Karpas-422 (cell line): Measurements from ENCODE around the gene FOXP4. TPM values are rescaled to one million over a fixed set of nuclear protein-coding genes. Genes with fewer than 3 reads are reported as not detected.
A peak's percentile ranks its signal among the peaks of the same experiment; 100 is the strongest.

Source experiments
- DNase-seq: peaks from one replicate; pipeline ENCODE4 v3.0.0-alpha.2; 2015
- H2AFZ ChIP-seq: fragments of 200-600 bp; sonication (generic); 2 replicates; pipeline ENCODE4 v1.6.1; 2014; ENCODE audit warnings: antibody characterized with exemption, low read length, mixed read lengths
- H3K27ac ChIP-seq: fragments of 200-600 bp; sonication (generic); 2 replicates; pipeline ENCODE4 v1.5.1; 2014; ENCODE audit warnings: mild to moderate bottlenecking, low read length, moderate library complexity
- H3K27me3 ChIP-seq: fragments of 200-600 bp; sonication (generic); 2 replicates; pipeline ENCODE4 v1.6.1; 2014; ENCODE audit warnings: low read length, mixed read lengths
- H3K36me3 ChIP-seq: fragments of 200-600 bp; sonication (generic); 2 replicates; pipeline ENCODE4 v1.6.1; 2014; ENCODE audit warnings: low read length, mixed read lengths; ENCODE audit not compliant: insufficient read depth
- H3K4me1 ChIP-seq: fragments of 200-600 bp; sonication (generic); 2 replicates; pipeline ENCODE4 v1.6.1; 2014; ENCODE audit warnings: mild to moderate bottlenecking, low read length, mixed read lengths
- H3K4me2 ChIP-seq: fragments of 200-600 bp; sonication (generic); 2 replicates; pipeline ENCODE4 v1.6.1; 2014; ENCODE audit warnings: low read length, low read depth, mild to moderate bottlenecking; ENCODE audit not compliant: poor library complexity, severe bottlenecking
- H3K4me3 ChIP-seq: fragments of 200-600 bp; sonication (generic); 2 replicates; pipeline ENCODE4 v1.5.1; 2014; ENCODE audit warnings: mild to moderate bottlenecking, antibody characterized with exemption, low read length, mixed read lengths
- H3K79me2 ChIP-seq: fragments of 200-600 bp; sonication (generic); 2 replicates; pipeline ENCODE4 v1.6.1; 2014; ENCODE audit warnings: mild to moderate bottlenecking, low read length, mixed read lengths
- H3K9ac ChIP-seq: fragments of 200-600 bp; sonication (generic); 2 replicates; pipeline ENCODE4 v1.6.0; 2014; ENCODE audit warnings: low read length
- H3K9me2 ChIP-seq: fragments of 200-600 bp; sonication (generic), shearing (Covaris generic); replicated peaks from 2 replicates; pipeline ENCODE4 v1.6.0; 2014; ENCODE audit warnings: mild to moderate bottlenecking, low read length, moderate library complexity; ENCODE audit not compliant: insufficient read depth
- H3K9me3 ChIP-seq: fragments of 300-700, 200-600 bp; sonication (generic); 2 replicates; pipeline ENCODE4 v1.6.1; 2014; ENCODE audit warnings: low read length, mixed read lengths
- H4K20me1 ChIP-seq: fragments of 200-600 bp; sonication (generic); 2 replicates; pipeline ENCODE4 v1.6.1; 2014; ENCODE audit warnings: mild to moderate bottlenecking, antibody characterized with exemption, low read length, low read depth; ENCODE audit not compliant: insufficient read depth
- total RNA-seq: library from RNA; depleted of rRNA; stranded (reverse); fragments of >200 nt; shearing (Covaris generic); gene quantifications from 2 replicates; pipeline ENCODE4 v1.2.3, GENCODE V29; 2014; ENCODE audit warnings: low replicate concordance

FOXP4 gene
- total RNA-seq, 1 experiment from 2014 or later, result 5.0 TPM

GRCh38 chr6:41576667-41577066 is 30.5 kb downstream of the FOXP4 start:
- Histone ChIP-seq H3K9me3 (no peaks in the 10 kb centered on the region), H3K9me2 (no peaks in the 10 kb centered on the region), H4K20me1 (no peaks in the 10 kb centered on the region), H3K79me2 (no peaks in the 10 kb centered on the region), H3K9ac (peak overlapping the region; percentile 22), H3K4me3 (no peak overlapping the region), H3K36me3 (no peaks in the 10 kb centered on the region), H3K27me3 (no peaks in the 10 kb centered on the region), H3K27ac (peak overlapping the region; percentile 27; the same call in 1 of the 2 replicates), H3K4me1 (peaks cover 55% of the 10 kb centered on the region), H3K4me2 (peak overlapping the region; percentile 19), H2AFZ (no peak overlapping the region)
- no peak for DNase-seq

GRCh38 chr6:41577356-41578216 is 31.4 kb downstream of the FOXP4 start:
- Histone ChIP-seq H3K36me3 (no peaks in the 10 kb centered on the region), H3K79me2 (no peaks in the 10 kb centered on the region), H2AFZ (no peak overlapping the region), H4K20me1 (no peaks in the 10 kb centered on the region), H3K27me3 (no peaks in the 10 kb centered on the region), H3K9me2 (no peaks in the 10 kb centered on the region), H3K4me3 (no peak overlapping the region), H3K9me3 (no peaks in the 10 kb centered on the region), H3K4me2 (peak overlapping the region; percentile 46), H3K9ac (peak overlapping the region; percentile 49), H3K27ac (peak overlapping the region; percentile 57), H3K4me1 (peaks cover 53% of the 10 kb centered on the region)
- DNase-seq, result peak; percentile 73

- no peaks in the 10 kb centered on the region for H3K79me2 ChIP-seq
- no peak overlapping the region for H3K4me3 ChIP-seq
- no peak overlapping the region for H2AFZ ChIP-seq
- peak overlapping the region; percentile 57 for H3K27ac ChIP-seq
- no peaks in the 10 kb centered on the region for H3K27me3 ChIP-seq
- no peak for DNase-seq
- H4K20me1 ChIP-seq, result no peaks in the 10 kb centered on the region
- H3K9ac ChIP-seq, result peak overlapping the region; percentile 49; the same call in 1 of the 2 replicates
- H3K4me1 ChIP-seq, result peaks cover 51% of the 10 kb centered on the region
- H3K9me2 ChIP-seq, result no peaks in the 10 kb centered on the region
- H3K4me2 ChIP-seq, result peak overlapping the region; percentile 46
- H3K36me3 ChIP-seq, result no peaks in the 10 kb centered on the region
- no peaks in the 10 kb centered on the region for H3K9me3 ChIP-seq
Observed at GRCh38 chr6:41578217-41579087, 32.3 kb downstream of the FOXP4 start.

- Histone ChIP-seq H3K4me3 (no peak overlapping the region), H3K27ac (peak overlapping the region; percentile 22; the same call in 1 of the 2 replicates), H3K9ac (no peak overlapping the region), H3K27me3 (no peaks in the 10 kb centered on the region), H3K79me2 (no peaks in the 10 kb centered on the region), H3K9me2 (no peaks in the 10 kb centered on the region), H3K9me3 (no peaks in the 10 kb centered on the region), H3K36me3 (no peaks in the 10 kb centered on the region), H4K20me1 (no peaks in the 10 kb centered on the region), H3K4me1 (peaks cover 44% of the 10 kb centered on the region), H3K4me2 (no peak overlapping the region), H2AFZ (no peak overlapping the region)
- DNase-seq, result no peak
Observed at GRCh38 chr6:41579088-41579610, 33.0 kb downstream of the FOXP4 start.

GRCh38 chr6:41580690-41581089 is 34.5 kb downstream of the FOXP4 start:
- Histone ChIP-seq H3K36me3 (no peaks in the 10 kb centered on the region), H3K27ac (no peak overlapping the region), H4K20me1 (no peaks in the 10 kb centered on the region), H2AFZ (no peak overlapping the region), H3K9ac (no peak overlapping the region), H3K9me3 (no peaks in the 10 kb centered on the region), H3K4me1 (peaks cover 40% of the 10 kb centered on the region), H3K27me3 (no peaks in the 10 kb centered on the region), H3K4me3 (no peak overlapping the region), H3K4me2 (no peak overlapping the region), H3K9me2 (no peaks in the 10 kb centered on the region), H3K79me2 (no peaks in the 10 kb centered on the region)
- DNase-seq, result no peak

- Histone ChIP-seq H3K27me3 (no peaks in the 10 kb centered on the region), H3K4me2 (no peak overlapping the region), H3K9ac (no peak overlapping the region), H3K4me3 (no peak overlapping the region), H4K20me1 (no peaks in the 10 kb centered on the region), H3K36me3 (no peaks in the 10 kb centered on the region), H3K9me2 (no peaks in the 10 kb centered on the region), H2AFZ (no peak overlapping the region), H3K4me1 (peaks cover 35% of the 10 kb centered on the region), H3K79me2 (no peaks in the 10 kb centered on the region), H3K9me3 (no peaks in the 10 kb centered on the region), H3K27ac (no peak overlapping the region)
- DNase-seq, result no peak
Observed at GRCh38 chr6:41581381-41581991, 35.3 kb downstream of the FOXP4 start.

- DNase-seq, result no peak
- no peak overlapping the region for H3K4me3 ChIP-seq
- no peak overlapping the region for H2AFZ ChIP-seq
- H3K27ac ChIP-seq, result no peak overlapping the region
- H3K9ac ChIP-seq, result no peak overlapping the region
- no peaks in the 10 kb centered on the region for H3K79me2 ChIP-seq
- no peaks in the 10 kb centered on the region for H4K20me1 ChIP-seq
- H3K4me2 ChIP-seq, result no peak overlapping the region
- H3K4me1 ChIP-seq, result peaks cover 24% of the 10 kb centered on the region
- no peaks in the 10 kb centered on the region for H3K36me3 ChIP-seq
- H3K9me3 ChIP-seq, result no peaks in the 10 kb centered on the region
- H3K9me2 ChIP-seq, result no peaks in the 10 kb centered on the region
- H3K27me3 ChIP-seq, result no peaks in the 10 kb centered on the region
Observed at GRCh38 chr6:41582540-41582939, 36.4 kb downstream of the FOXP4 start.
